Epidermal melanocyte (primary cell): ENCODE data around the gene MAP7D1.
A peak's percentile ranks its signal among the peaks of the same experiment; 100 is the strongest.

ENCODE experiments used
- DNase-seq: peaks from one replicate; pipeline ENCODE4 v3.0.0; 2011; ENCODE audit warnings: low spot score; ENCODE audit not compliant: insufficient read length

Gene MAP7D1

DNA sequence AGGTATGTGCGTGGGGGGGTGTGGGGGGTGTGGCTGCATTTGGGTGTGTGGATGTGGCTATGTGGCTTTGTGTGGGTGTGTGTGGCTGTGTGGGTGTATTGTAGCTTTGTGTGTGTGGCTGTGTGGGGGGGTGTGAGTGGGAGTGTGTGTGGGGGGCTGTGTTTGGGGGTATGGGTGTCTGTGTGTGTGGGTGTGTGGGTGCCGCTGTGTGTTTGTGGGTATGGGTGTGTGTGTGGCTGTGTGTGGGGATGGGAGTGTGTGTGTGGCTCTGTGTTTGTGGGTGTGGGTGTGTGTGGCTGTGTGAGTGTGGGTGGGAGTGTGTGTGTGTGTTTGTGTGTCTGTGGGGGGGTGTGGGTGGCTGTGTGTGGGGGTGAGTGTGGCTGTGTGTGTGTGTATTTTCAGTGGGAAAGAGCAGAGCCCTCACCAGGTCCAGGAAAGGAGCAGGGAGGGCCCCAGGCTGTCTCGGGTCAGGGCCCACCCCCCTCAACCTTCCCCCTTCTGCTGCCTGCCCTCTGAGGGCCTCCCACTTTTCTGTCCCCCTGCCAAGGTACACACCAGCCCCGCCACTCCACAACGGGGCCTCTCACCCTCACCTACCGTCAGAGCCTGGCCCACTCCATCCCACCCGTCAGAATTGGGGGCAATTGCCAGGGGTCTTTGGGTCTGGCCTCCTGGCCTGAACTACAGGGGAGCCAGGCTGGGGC lies 29.0 kb upstream of the MAP7D1 start:
- peak; percentile 3 for DNase-seq

DNA sequence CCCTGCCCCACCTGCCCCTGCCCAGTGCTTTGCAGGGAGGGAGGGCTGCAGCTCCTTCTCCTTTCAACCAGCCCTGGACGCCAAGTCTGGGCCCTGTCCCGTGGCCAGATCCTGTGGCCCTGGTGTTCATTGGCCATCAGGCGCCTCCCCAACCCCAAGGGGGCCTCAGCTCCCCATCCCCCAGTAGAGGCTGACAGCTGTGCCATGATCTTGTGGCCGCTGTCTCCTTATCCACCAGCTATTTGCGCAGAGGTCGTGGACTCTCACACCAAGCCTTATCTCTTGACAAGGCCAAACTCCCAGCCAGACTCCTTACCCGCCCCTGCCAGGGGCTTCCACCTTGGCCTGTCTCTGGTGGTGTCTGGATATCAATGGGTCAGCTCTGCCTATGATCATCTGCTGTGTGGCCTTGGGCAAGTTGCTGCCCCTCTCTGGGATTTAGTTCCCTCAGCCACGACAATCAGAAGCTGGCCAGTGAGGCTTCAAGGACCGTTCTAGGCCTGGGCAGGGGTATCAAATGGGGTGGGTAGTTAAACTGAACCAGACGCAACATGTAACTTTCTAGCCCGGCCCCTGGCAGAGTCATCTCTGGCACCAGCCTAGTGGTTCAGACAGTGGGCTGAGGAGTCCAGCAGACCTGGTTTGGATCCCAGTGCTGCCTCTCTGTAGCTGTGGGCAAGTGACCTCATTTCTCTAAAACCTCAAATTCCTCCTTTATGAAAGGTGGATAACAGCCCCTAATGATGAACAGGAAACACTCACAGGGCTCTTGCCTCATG lies 27.6 kb upstream of the MAP7D1 start:
- peak; percentile 14 for DNase-seq

GRCh38 chr1:36128905-36129206 lies 27.1 kb upstream of the MAP7D1 start:
- no peak for DNase-seq

- no peak for DNase-seq
These were observed 23.9 kb upstream of the MAP7D1 start for GRCh38 chr1:36132029-36132428.

GRCh38 chr1:36133484-36133883 lies 22.5 kb upstream of the MAP7D1 start:
- peak; percentile 87 for DNase-seq

- DNase-seq: peak; percentile 9
These were observed 21.9 kb upstream of the MAP7D1 start for GRCh38 chr1:36134031-36134430.

DNA sequence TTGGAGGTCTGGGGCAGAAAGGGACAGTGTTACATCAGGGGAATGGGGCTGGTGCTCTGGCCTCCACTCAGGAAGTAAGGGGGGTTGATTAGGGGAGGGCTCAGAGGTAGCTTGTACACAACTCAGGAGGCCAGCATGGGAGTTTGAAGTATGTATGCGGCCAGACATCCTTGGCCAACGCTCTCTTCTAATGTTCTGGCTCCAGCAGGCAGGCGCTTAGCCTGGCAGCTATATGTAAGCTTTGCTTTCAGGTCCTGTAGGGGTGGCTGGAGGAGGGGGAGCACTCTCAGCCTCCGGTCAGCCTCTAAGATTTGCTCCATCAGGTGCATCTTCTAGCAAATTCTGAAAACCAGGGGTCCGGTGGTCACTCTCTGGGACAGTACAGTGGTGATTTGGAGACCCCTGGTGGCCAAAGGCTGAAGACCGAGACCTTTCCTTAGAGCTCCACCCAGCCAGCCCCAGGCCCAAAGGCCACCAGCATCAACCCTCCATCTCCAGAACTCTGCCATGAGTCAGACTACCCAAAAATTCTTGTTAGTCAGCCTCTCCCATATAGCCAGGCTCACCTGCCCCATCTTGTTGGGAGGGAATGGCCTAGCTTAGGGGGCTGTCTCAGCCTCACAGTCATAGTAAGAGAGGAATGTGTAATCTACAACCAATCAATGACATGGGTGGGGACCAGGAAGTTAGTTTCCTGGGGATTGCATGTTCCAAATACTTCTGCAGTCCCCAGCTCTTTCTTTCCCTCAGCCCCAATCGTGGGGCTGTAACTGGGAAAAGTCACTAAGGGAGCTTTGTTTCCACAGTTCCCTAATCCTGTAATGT lies 21.2 kb upstream of the MAP7D1 start:
- DNase-seq: peak; percentile 67

GRCh38 chr1:36135330-36135667 lies 20.7 kb upstream of the MAP7D1 start:
- DNase-seq: no peak

DNA sequence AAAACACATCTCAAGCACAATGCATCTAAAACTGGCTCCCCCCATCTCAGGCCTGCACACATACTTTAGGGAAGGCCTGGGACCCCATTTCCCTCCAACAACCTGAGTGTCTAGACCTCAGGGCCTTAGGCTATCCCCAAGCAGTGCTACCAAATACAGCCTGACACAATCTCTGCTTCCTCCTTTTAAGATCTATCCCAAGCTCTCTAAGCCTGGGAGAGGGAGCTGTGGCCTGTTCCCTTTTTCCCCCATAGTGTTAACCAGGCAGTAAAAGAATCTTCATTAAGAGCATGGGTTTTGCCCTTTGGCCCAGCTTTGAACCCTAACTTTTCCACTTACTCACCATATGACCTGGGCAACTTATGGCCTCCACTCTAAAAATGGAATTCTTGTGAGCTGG lies 20.2 kb upstream of the MAP7D1 start:
- peak; percentile 8 for DNase-seq

- peak; percentile 17 for DNase-seq
These were observed 19.4 kb upstream of the MAP7D1 start for GRCh38 chr1:36136535-36136934.

DNA sequence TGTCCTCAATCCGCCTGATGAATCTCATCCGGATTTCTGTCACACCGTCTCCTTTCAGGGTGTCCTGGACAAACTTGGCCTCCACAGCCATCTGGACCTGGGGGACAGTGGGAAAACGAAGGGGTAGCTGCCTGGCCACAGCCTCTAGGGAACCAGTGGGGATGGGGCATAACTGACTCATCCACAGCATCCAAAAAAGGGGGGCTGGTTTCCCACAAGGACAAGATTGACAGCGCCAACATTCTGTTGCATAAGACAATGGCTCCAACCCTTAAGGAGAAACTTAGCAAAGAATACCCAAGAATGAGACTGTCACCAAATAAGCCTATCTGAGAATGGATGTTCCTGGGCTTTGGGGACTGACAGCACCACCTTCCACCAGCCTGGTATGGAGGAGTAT lies 18.7 kb upstream of the MAP7D1 start:
- no peak for DNase-seq

DNA sequence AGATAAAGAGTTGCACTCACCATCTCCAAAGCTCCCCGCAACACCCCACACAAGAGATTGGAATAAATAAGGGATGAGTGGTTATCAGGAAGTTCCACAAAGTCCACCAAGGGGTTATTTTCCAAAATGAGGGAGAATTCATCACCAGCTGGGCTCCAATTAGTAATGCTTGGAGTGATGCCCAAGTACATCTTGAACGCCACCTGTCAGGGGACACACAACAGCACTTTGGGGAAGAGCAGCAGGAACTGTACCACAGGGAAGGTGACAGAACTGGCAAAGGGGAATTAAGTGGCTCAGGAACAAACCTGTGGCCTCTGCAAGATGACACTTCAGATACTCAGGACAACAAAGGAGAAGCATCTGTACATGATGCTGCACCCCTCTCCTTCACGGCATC lies 18.2 kb upstream of the MAP7D1 start:
- DNase-seq: peak; percentile 8

DNA sequence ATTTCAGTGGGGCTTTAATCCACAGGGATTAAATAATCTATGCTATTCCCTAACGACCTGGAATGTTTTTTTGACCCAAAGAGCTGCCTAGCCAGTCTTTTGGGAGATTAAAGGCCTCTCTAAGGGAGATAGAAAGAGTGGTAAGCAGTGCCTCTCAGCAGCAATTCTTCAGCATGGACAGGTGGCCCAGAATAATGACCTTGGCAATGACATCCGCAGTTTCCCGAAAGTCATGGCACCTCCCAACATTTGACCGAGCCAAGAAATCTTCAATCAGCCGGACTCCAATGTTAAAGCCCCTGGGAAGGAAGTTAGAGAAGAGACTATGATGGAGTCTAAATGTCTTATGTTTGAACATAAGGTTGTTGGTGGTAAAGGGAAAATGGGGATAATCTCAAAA lies 16.4 kb upstream of the MAP7D1 start:
- DNase-seq: no peak

- DNase-seq: peak; percentile 63
These were observed 13.8 kb upstream of the MAP7D1 start for GRCh38 chr1:36142121-36142520.

DNA sequence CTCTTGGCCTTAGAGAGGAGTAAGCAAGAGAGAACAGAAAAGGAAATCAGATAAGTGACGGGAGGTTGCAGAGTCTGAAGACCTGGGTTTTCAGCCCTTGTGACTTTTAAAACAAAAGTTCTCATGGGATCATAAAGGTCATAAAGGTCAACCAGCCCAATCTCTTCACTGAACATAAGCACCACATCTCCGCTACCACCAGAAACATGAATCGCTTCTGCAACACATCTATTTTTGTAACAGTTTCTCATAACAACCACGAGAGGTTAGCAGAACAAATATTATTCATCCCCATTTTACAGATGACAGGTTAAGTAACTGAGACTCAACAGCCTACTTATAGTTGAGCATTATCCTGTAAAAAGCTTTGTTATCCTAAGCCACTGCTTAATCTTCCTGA lies 12.5 kb upstream of the MAP7D1 start:
- no peak for DNase-seq

- DNase-seq: no peak
These were observed 11.5 kb upstream of the MAP7D1 start for GRCh38 chr1:36144413-36144812.

DNA sequence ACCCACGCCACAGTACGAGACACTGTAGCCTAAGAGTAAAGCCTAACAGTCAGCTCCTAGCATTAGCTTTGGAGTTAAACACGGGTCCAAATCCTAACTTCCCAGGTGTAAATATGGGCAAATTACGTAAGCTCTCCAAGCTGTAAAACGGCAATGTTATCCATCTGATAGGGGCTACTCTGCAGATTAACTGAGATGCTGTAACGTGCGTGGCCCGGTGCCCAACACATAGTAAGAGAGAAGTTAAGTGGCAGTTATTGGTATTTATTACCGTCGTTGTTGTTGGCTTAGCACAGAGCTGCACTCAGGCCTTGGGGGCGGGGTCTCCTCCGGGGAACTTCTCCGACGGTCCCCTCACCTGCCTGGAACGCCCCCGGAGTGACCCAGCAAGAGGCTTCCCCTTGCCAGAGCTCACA lies 7.1 kb upstream of the MAP7D1 start:
- peak; percentile 13 for DNase-seq

DNA sequence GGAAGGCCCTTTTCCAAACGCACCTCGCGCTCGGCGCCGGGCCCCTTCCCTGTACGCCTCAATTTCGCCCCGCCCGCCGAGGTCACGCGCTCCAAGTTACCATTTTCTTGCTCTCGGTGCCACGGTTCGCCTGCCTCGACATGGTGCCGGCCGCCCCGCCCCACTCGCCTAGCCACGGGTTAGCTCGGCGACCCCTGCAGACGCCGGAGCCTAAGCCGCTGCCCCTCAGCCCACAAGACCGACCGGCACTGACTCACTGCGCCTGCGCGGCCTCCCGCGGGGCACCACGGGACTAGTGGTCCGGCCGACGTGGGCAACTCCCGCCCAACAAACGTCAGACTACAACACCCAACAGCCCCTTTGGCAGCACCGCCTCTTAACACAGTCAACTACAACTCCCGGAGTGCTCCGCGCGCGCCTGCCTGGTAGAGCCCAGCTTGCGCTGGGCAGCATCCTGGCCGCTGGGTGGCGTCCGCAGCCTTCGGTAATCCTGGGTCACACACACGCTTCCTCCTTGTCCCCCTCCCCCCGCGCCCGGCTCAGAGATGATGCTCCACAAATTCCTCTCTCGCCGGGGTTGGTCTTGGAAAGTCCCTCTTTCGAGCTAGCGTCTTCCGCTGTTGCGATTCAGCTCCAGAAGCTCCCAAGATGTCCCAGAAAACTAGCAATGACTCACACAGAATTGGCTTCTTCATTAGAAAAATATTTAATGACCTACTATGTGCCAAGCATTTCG lies 6.6 kb upstream of the MAP7D1 start, which contains the start of gene TRAPPC3:
TSS of gene TRAPPC3 (minus strand) at position 250 of the 736 bp plus-strand sequence. CDS start at position 142, 108 bp downstream.
- DNase-seq: peak; percentile 96

- no peak for DNase-seq
These were observed 6.0 kb upstream of the MAP7D1 start for GRCh38 chr1:36149973-36150295.

GRCh38 chr1:36150296-36151133 lies 5.4 kb upstream of the MAP7D1 start:
- peak; percentile 66 for DNase-seq
